HepG2 (cell line): ENCODE results near the gene ARHGAP25. TPM values are rescaled to one million over a fixed set of nuclear protein-coding genes. Genes with fewer than 3 reads are reported as not detected.

Source experiments
- ATAC-seq: fragments of 200-7000 bp; cut with Tn5 transposase; 3 replicates; pipeline ENCODE4 v1.9.1; 2020; ENCODE audit warnings: mild to moderate bottlenecking, moderate library complexity
- BruUV-seq: library from RNA; stranded (reverse); fragments of 400-500 nt; replicated peaks from 2 replicates; lab custom pipeline; 2021; lab: Mats Ljungman, UMichigan
- CTCF ChIA-PET: fragments of 300-600 bp; formaldehyde crosslinking; extraction: SDS; loops from one replicate; lab custom pipeline; 2021; ENCODE audit warnings: low total read pairs, inconsistent platforms, low intra/inter-chr PET ratio; lab: Yijun Ruan, JAX
- POLR2A ChIA-PET: fragments of 350-600 bp; sonication (Branson Sonifier 250); formaldehyde crosslinking; loops from one replicate; lab custom pipeline; 2020; ENCODE audit warnings: antibody characterized with exemption, inconsistent platforms; lab: Yijun Ruan, JAX
- DNase-seq: peaks from one replicate; pipeline ENCODE4 v3.0.0-alpha.2; 2015; ENCODE audit warnings: low spot score
- FAIRE-seq: peaks from 3 replicates; lab custom pipeline; 2011; peaks lifted over from hg19 to GRCh38; lab: Jason Lieb, UNC
- H2AFZ ChIP-seq: one replicate; pipeline ENCODE4 v1.6.1; 2011; ENCODE audit warnings: low read length, inconsistent platforms
- H3K27ac ChIP-seq: fragments of 300-600 bp; 3 replicates; pipeline ENCODE4 v1.8.0; 2011; ENCODE audit warnings: mixed run types, mild to moderate bottlenecking, mixed read lengths, low read length, inconsistent platforms; ENCODE audit not compliant: insufficient read depth; ENCODE audit errors: extremely low read length
- H3K27me3 ChIP-seq, 2 experiments: fragments of 200-600 bp in 1 of 2; 2 replicates in 1 of 2; 3 replicates in 1 of 2; pipeline versions ENCODE4 v1.6.0 to v1.8.0; 2011; ENCODE audit warnings: low read length in 2 of 2, mild to moderate bottlenecking in 2 of 2, moderate library complexity in 2 of 2, inconsistent platforms in 1 of 2; ENCODE audit not compliant: insufficient read depth in 2 of 2, control insufficient read depth in 1 of 2
- H3K36me3 ChIP-seq, 2 experiments: fragments of 200-600 bp in 1 of 2; replicated peaks in 1 of 2; 2 replicates in 1 of 2; 3 replicates in 1 of 2; pipeline versions ENCODE4 v1.5.1 to v1.8.0; 2011; ENCODE audit warnings: low read length in 2 of 2, inconsistent platforms in 1 of 2; ENCODE audit not compliant: insufficient read depth in 2 of 2, control insufficient read depth in 1 of 2
- H3K4me1 ChIP-seq: 2 replicates; pipeline ENCODE4 v1.5.1; 2012; ENCODE audit warnings: low read length, inconsistent platforms; ENCODE audit not compliant: insufficient read depth
- H3K4me2 ChIP-seq: 2 replicates; pipeline ENCODE4 v1.6.0; 2011; ENCODE audit warnings: low read depth, low read length, inconsistent platforms
- H3K4me3 ChIP-seq, 3 experiments: fragments of 200-600 bp in 1 of 3; sonication (generic), shearing (Covaris generic) in 1 of 3; replicated peaks in 1 of 3; 2 replicates each; pipeline ENCODE4 v1.5.1; 2011 to 2016; ENCODE audit warnings: low read length in 3 of 3, inconsistent platforms in 2 of 3, low read depth in 2 of 3, mild to moderate bottlenecking in 2 of 3, control low read depth in 1 of 3, mixed read lengths in 1 of 3; ENCODE audit not compliant: insufficient read depth in 1 of 3
- H3K79me2 ChIP-seq: one replicate; pipeline ENCODE4 v1.6.1; 2011; ENCODE audit warnings: low read length, inconsistent platforms; ENCODE audit not compliant: insufficient read depth
- H3K9ac ChIP-seq: 2 replicates; pipeline ENCODE4 v1.6.0; 2011; ENCODE audit warnings: mild to moderate bottlenecking, low read depth, low read length, inconsistent platforms; ENCODE audit not compliant: insufficient read depth
- H3K9me3 ChIP-seq: 2 replicates; pipeline ENCODE4 v1.5.1; 2012; ENCODE audit warnings: mild to moderate bottlenecking, low read length
- H4K20me1 ChIP-seq: 2 replicates; pipeline ENCODE4 v1.6.0; 2011; ENCODE audit warnings: inconsistent platforms, mild to moderate bottlenecking, low read length, moderate library complexity; ENCODE audit not compliant: insufficient read depth
- CENPT ChIP-seq: sonication (generic); formaldehyde crosslinking; IDR thresholded peaks from 2 replicates; pipeline ENCODE4 v1.8.0; 2022; ENCODE audit warnings: low read depth, mild to moderate bottlenecking, moderate library complexity, missing genetic modification reagents
- DBP ChIP-seq: sonication (generic); formaldehyde crosslinking; IDR thresholded peaks from 2 replicates; pipeline ENCODE4 v1.4.0; 2020; ENCODE audit warnings: missing genetic modification reagents; ENCODE audit errors: not compliant biosample characterization
- FOXA1 ChIP-seq, 2 experiments: fragments of 450-650 bp in 1 of 2; sonication (generic) in 1 of 2; formaldehyde crosslinking in 1 of 2; IDR thresholded peaks; 2 replicates each; pipeline versions ENCODE4 v1.4.0 to v1.6.1; 2016 to 2020; ENCODE audit warnings: missing genetic modification reagents in 1 of 2
- FOXM1 ChIP-seq: sonication (generic); formaldehyde crosslinking; IDR thresholded peaks from 2 replicates; pipeline ENCODE4 v1.5.0; 2020; ENCODE audit warnings: missing genetic modification reagents
- KDM5A ChIP-seq: fragments of 200-600 bp; sonication (generic); IDR thresholded peaks from 2 replicates; pipeline ENCODE4 v1.7.0; 2018; ENCODE audit warnings: antibody characterized with exemption, mild to moderate bottlenecking, low read length, borderline replicate concordance
- KLF12 ChIP-seq: sonication (generic); formaldehyde crosslinking; IDR thresholded peaks from 2 replicates; pipeline ENCODE4 v1.4.0; 2020; ENCODE audit warnings: missing genetic modification reagents, borderline replicate concordance
- SKI ChIP-seq: fragments of 450-650 bp; IDR thresholded peaks from one replicate; pipeline ENCODE4 v1.6.1; 2018; ENCODE audit warnings: mild to moderate bottlenecking; ENCODE audit not compliant: partially characterized antibody
- ZBTB21 ChIP-seq: sonication (generic); formaldehyde crosslinking; IDR thresholded peaks from 2 replicates; pipeline ENCODE4 v1.4.0; 2020; ENCODE audit warnings: missing genetic modification reagents
- ZBTB25 ChIP-seq: IDR thresholded peaks from 2 replicates; pipeline ENCODE4 v1.6.1; 2018; ENCODE audit warnings: missing genetic modification reagents
- ZEB1 ChIP-seq: IDR thresholded peaks from 2 replicates; pipeline ENCODE4 v1.6.1; 2012; ENCODE audit warnings: mild to moderate bottlenecking, low read depth, inconsistent platforms; ENCODE audit not compliant: insufficient replicate concordance
- ZNF138 ChIP-seq: sonication (generic); formaldehyde crosslinking; IDR thresholded peaks from 2 replicates; pipeline ENCODE4 v1.5.0; 2020; ENCODE audit warnings: mild to moderate bottlenecking, low read depth, missing genetic modification reagents
- ZNF275 ChIP-seq: sonication (generic); formaldehyde crosslinking; IDR thresholded peaks from 2 replicates; pipeline ENCODE4 v1.8.0; 2022; ENCODE audit warnings: missing genetic modification reagents, mild to moderate bottlenecking, inconsistent platforms, borderline replicate concordance
- ZNF329 ChIP-seq: sonication (generic); formaldehyde crosslinking; IDR thresholded peaks from 2 replicates; pipeline ENCODE4 v1.9.0; 2021; ENCODE audit warnings: low read depth, mild to moderate bottlenecking, missing genetic modification reagents
- ZNF446 ChIP-seq: sonication (generic); formaldehyde crosslinking; IDR thresholded peaks from 2 replicates; pipeline ENCODE4 v1.5.0; 2020; ENCODE audit warnings: mild to moderate bottlenecking, missing genetic modification reagents
- ZNF510 ChIP-seq: sonication (generic); formaldehyde crosslinking; IDR thresholded peaks from 2 replicates; pipeline ENCODE4 v1.4.0; 2020; ENCODE audit warnings: low read depth, mild to moderate bottlenecking, missing genetic modification reagents
- ZNF589 ChIP-seq: sonication (generic); formaldehyde crosslinking; conservative IDR thresholded peaks from 2 replicates; pipeline ENCODE4 v1.8.0; 2022; ENCODE audit warnings: mild to moderate bottlenecking, moderate library complexity, missing genetic modification reagents
- ZNF660 ChIP-seq: sonication (generic); formaldehyde crosslinking; IDR thresholded peaks from 2 replicates; pipeline ENCODE4 v1.5.1; 2020; ENCODE audit warnings: mild to moderate bottlenecking, low read depth, missing genetic modification reagents, borderline replicate concordance
- ZNF740 ChIP-seq: sonication (generic); formaldehyde crosslinking; IDR thresholded peaks from 2 replicates; pipeline ENCODE4 v1.4.0; 2020; ENCODE audit warnings: missing genetic modification reagents
- ZNF75D ChIP-seq: sonication (generic); formaldehyde crosslinking; IDR thresholded peaks from 2 replicates; pipeline ENCODE4 v1.8.1; 2023; ENCODE audit warnings: missing genetic modification reagents, mild to moderate bottlenecking, borderline replicate concordance
- WGBS: methylation state at CpG from one replicate; pipeline ENCODE4 v1.1.6; 2017; ENCODE audit warnings: low lambda C conversion rate; 5-methylcytosine and 5-hydroxymethylcytosine counted together
- in situ Hi-C: cut with HindIII; loops from 2 replicates; pipeline ENCODE4 v1.10.0; 2017; ENCODE audit warnings: low pct_unique_long_range_greater_than_20kb; ENCODE audit not compliant: extremely low pct_ligation_motif_present
- intact Hi-C: fragments of 100-400 bp; cut with micrococcal nuclease; formaldehyde crosslinking; loops from one replicate; pipeline ENCODE4 v1.10.0; 2022; ENCODE audit not compliant: unreplicated experiment
- polyA plus RNA-seq, 8 experiments: library from polyadenylated mRNA; depleted of rRNA in 3 of 8; stranded (reverse) in 7 of 8; unstranded in 1 of 8; fragments of >200 nt; fragmentation: Illumina TruSeq in 4 of 8; extraction: Trizol in 4 of 8; gene quantifications; 2 replicates each; pipeline versions ENCODE4 v1.2.1 to v1.2.3, GENCODE V29; 2011 to 2016; ENCODE audit warnings: low read depth in 4 of 8, missing spikeins in 1 of 8, mixed read lengths in 1 of 8; ENCODE audit not compliant: insufficient read depth in 1 of 8
- total RNA-seq, 5 experiments: library from RNA; depleted of rRNA; stranded (reverse); fragments of >200 nt; fragmentation: Illumina TruSeq; extraction: Trizol; gene quantifications; 2 replicates each; pipeline ENCODE4 v1.2.3, GENCODE V29; 2016; ENCODE audit warnings: low read depth in 1 of 5

ARHGAP25 gene
- total and polyA plus RNA-seq, 2 of the 13 experiments (the other 11 are each of a cell fraction or from before 2014, with no cell fraction given) = not detected

- Histone ChIP-seq H2AFZ (no peak overlapping the region), H3K4me2 (no peak overlapping the region), H3K4me3 (no peak overlapping the region), H4K20me1 (no peaks in the 10 kb centered on the region), H3K9me3 (no peaks in the 10 kb centered on the region), H3K27ac (no peak overlapping the region), H3K27me3 (no peaks in the 10 kb centered on the region), H3K36me3 (no peaks in the 10 kb centered on the region), H3K79me2 (no peaks in the 10 kb centered on the region), H3K9ac (no peak overlapping the region), H3K4me1 (no peaks in the 10 kb centered on the region)
- 29% methylated on average over 1 of the region's 1 CpG for WGBS
- CTCF ChIA-PET = no interaction called here
- in situ Hi-C loops (no loop called here), intact Hi-C loops (no loop called here)
- no peak for DNase-seq
- no TSS peak for BruUV-seq
- ATAC-seq = no peak
- POLR2A ChIA-PET = no interaction called here
- no peak for TF ChIP-seq KLF12
- TF ChIP-seq ZNF660 (CRISPR knock-in tag) = no peak
- no peak for TF ChIP-seq ZNF275 (CRISPR knock-in tag)
- TF ChIP-seq ZBTB25 = no peak
- no peak for TF ChIP-seq ZNF75D (CRISPR knock-in tag)
- TF ChIP-seq CENPT = no peak
- no peak for TF ChIP-seq FOXA1 (IDR thresholded peaks at IDR 0.05)
- no peak for TF ChIP-seq FOXA1 (CRISPR knock-in tag; IDR thresholded peaks at IDR 0.05)
- TF ChIP-seq ZEB1 = no peak
- TF ChIP-seq ZBTB21 (CRISPR knock-in tag) = no peak
- TF ChIP-seq ZNF446 (CRISPR knock-in tag) = no peak
- no peak for TF ChIP-seq SKI
- TF ChIP-seq ZNF589 (CRISPR knock-in tag) = no peak
- TF ChIP-seq FOXM1 (CRISPR knock-in tag) = no peak
- TF ChIP-seq ZNF510 = no peak
- no peak for TF ChIP-seq ZNF138 (CRISPR knock-in tag)
- no peak for TF ChIP-seq KDM5A
- TF ChIP-seq ZNF329 (CRISPR knock-in tag) = no peak
- no peak for TF ChIP-seq ZNF740 (CRISPR knock-in tag)
- TF ChIP-seq DBP = no peak
- FAIRE-seq = no peak
Observed at GRCh38 chr2:68687018-68687417, 47.6 kb upstream of the ARHGAP25 start.
